Urothelium cell line (cell line): ENCODE results near the gene CAPN15.
A peak's percentile ranks its signal among the peaks of the same experiment; 100 is the strongest.

Experiments
- DNase-seq: peaks from one replicate; pipeline ENCODE4 v3.0.0; 2011; ENCODE audit warnings: low spot score, mixed read lengths
- FAIRE-seq: peaks from 2 replicates; lab custom pipeline; 2011; peaks lifted over from hg19 to GRCh38; lab: Jason Lieb, UNC

CAPN15 gene

DNA sequence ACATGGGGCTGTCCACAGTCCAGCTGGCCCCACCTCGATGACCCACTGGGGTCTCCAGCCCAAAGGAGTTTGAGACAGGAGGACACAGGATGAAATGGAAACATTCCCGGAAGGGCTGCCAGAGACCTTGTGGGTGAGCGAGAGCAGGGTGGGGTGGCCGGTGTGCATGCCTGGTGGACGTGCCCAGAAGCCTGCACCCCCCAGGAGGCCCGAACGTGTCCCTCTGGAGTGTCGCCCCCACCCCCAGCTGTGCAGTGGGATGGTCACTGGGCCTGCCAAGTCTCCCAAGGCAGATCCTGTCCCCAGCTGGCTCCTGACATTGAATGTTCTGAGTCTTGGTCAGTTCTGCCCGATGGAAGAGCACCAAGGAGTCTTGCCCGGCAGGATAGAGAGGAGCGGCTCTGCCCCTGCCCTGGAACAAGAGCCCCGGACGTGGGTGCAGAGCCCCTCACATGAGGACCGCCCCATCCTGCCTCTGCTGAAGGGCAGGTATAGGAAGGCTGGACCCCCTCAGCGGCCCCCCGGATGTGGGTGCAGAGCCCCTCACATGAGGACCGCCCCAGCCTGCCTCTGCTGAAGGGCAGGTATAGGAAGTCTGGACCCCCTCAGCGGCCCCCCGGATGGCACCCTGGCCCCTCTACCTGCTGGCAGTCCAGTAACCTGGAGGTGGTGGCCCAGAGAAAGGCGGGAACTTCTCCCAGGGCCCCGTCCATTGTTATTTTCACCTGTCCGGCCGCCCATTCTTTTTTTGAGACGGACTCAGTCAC is 3.1 kb upstream of the CAPN15 start:
- no peak for DNase-seq
- no peak for FAIRE-seq

DNA sequence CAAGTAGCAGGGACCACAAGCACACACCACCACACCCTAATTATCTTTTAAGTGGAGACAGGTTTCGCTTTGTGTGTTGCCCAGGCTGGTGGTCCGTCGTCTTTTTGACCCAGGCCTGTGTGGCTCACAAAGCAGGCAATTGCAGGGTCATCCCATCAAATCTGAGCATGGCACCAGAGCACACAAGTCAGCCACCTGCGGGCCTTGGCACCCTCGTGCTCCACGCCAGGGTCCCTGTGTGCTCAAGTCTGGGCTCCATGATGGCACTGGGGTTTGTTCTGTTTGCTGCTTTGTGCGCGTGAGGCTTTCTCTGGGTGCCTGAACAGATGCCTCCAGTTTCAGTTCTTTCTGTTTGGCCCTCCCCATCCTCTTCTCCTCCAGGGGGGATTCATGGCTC is 2.4 kb upstream of the CAPN15 start:
- no peak for DNase-seq
- no peak for FAIRE-seq

- DNase-seq (peak; percentile 65), FAIRE-seq (no peak)
These were observed 1.9 kb upstream of the CAPN15 start for GRCh38 chr16:525520-526180.

DNA sequence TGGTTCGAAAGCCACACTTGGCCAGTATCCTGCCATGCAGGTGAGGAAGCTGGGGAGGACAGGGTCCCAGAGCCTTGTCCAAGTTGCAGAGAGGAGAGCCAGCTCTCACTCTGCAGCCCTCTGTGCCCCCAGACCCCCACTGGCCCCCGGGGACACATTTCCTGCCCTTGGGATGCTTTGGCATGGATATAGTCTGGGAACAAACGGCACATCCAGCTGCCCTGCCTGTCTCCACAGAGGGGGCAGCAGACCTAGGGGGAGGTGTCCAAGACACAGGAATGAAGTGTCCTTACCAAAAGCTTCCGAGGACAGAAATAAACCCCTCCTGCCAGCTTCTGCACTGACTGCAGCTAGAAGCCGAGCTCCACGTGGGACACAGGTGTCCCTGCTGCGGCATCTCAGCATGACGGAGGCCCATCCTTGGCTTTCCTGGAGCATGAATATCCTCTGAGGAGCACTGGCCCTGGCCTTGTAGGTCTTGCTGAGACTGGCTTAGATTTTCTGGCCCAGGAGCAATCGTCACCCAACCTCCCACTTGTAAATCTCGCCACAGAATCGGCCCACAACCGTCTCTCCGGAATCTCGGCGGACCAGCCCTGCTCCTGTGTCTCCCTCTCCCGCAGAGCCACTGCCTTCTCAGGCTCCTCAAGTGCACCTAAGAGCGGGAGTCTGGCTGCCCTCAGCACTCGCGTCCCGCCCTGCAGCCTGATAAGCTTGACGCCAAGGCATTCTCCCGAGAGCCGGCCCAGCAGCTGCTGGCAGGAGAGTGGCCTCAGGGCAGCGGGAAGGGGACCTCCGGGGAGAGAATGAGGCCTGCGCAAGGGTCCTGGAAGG is 1.1 kb upstream of the CAPN15 start:
- DNase-seq: no peak
- no peak for FAIRE-seq

- no peak for DNase-seq
These were observed 849 bp downstream of the CAPN15 start for GRCh38 chr16:528111-529011.

DNA sequence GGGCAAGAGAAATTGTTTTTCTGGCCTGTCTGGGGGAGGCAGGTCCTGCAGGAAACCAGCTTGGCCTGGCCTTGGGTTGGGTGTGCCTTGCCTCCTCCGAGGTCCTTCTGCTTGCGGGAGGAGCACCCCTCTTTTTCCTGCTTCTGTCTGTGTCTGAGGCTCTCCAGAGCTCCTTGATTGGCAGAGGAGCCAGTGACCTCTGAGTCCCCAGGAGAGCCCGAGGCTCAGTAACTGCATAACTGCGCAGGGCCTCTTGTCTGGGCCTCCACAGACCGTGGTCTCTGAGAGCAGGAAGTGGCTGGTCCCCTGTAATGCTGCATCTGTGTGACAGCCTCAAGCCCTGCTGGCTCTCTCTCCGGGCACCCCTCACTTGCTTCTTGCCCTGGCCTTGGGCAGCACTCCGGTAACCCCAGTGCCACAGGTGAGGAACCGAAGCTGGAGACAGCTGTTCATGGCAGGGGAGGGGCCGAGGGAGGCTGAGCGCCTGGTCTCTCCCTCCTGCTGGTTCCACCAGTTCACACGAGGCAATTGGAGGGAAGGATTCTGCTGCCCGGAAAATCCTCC is 1.6 kb downstream of the CAPN15 start:
- no peak for DNase-seq

More at GRCh38 chr16:528111-529011, 849 bp downstream of the CAPN15 start:
- FAIRE-seq: no peak

DNA sequence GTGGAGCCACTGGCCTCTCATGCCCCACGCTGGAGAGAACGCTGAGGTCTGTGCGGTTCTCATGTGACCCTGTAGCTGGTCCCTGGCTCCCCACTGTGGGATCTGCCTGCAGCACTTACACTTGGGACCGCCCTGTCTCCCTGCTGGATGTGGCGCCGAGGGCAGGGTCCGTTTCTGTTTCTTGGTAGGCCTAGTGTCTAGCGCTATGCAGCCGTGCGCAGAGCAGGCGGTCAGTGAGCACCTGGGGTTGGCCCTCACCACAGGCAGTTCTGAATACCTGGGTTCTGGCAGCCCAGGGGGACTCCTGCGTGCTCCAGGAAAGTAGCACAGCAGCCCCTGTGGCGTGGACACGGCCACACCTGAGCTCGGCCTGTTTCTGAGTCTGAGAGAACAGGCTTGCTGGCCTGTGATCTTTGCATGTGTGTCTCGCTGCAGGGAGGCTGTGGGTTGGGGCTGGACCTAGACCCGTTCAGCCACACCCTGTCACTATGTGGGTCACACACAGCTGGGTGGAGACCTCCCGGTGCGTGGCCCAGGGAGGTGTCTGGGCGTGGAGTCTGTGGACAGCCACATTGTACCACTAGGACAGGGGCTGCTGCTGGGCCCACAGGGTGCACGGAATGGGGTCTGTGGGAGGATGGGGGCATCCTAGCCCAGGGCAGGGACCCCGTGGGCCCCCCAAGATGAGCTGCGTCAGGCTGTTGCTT is 2.8 kb downstream of the CAPN15 start:
- FAIRE-seq (no peak), DNase-seq (no peak)

More for the DNA sequence above, 1.6 kb downstream of the CAPN15 start:
- FAIRE-seq: no peak

DNA sequence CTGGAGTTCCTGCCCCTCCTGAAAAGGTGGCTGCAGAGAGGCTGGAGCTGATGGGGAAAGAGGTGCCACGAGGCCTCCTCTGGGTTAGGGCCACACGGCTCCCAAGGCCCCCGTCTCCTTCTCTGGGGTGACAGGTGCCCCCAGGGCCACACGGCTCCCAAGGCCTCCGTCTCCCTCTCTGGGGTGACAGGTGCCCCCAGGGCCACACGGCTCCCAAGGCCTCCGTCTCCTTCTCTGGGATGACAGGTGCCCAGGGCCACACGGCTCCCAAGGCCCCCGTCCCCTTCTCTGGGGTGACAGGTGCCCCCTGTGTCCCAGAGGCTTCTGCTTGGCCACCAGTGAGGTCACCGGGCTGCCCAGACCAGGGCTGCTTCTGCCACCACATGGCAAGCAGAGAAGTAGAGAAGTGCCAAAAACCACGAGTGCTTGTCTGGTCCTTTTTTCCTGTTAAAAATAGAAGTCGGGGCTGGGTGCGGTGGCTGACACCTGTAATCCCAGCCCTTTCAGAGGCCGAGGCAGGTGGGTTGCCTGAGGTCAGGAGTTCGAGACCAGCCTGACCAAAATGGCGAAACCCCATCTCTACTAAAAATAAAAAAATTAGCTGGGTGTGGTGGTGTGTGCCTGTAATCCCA is 4.1 kb downstream of the CAPN15 start:
- FAIRE-seq (no peak), DNase-seq (no peak)

DNA sequence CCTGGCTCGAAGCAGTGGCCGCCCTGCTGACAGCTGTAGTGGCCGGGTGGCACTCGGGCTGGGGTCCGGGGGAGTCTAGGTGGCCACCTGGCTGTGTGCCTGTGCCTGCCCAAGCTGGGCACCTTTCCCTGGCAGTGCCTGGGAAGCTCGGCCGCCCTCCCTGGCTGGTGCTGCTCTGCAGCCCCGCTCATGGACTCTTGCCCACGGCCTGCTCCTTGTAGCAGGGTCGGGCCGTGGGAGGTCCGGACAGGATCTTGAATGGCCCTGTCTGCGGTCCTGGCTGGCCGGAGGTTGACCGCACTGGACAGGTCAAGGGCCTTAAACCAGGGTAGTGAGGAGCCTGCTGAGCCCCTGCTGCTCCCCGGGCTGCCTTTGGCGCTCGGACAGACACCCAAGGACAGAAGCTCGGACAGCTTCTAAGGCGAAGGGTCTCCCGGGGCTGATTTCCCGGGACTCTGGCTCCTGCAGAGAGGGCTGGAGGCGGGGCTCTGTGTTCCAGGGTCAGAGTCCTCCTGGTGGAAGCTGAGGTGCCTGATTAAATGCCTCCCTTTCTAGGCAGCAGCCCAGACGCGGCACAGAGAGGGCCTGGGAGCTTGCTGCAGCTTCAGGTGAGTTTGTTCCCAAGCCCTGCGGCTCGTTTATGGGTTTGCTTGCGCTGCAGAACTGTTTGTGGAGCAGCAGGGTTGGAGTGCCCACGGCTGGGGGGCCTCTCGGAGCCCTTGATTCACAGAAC is 6.0 kb downstream of the CAPN15 start:
- FAIRE-seq: no peak
- DNase-seq: no peak

- DNase-seq: no peak
- no peak for FAIRE-seq
These were observed 6.6 kb downstream of the CAPN15 start for GRCh38 chr16:534135-534534.

DNA sequence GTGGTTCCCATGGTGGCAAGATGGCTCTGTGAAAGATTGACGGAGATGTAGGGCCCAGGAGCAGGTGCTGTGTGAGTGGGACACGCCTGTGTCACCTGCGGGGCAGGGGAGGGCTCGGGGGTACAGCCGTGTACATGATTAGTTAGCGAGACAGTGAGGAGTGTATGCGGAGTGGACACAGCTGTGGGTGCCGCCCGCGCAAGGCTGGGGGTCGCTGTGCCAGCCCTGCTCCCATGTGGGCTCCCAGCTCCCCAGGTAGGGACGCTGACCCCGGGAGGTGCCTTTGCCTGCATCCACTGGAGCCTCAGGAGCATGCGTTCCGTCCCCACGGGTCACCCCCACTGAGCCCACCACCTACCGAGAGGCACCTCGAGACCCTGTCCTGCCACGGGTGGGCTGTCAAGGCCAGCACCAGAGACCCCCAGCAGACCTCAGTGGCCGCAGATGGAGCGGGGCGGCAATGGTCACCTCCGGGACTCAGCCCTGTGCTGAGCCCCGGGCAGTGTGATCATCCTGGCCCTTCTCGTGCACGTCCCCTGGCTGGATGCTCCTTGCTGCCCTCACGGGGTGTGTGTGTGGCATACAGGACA is 7.4 kb downstream of the CAPN15 start:
- FAIRE-seq: no peak
- DNase-seq: no peak

DNA sequence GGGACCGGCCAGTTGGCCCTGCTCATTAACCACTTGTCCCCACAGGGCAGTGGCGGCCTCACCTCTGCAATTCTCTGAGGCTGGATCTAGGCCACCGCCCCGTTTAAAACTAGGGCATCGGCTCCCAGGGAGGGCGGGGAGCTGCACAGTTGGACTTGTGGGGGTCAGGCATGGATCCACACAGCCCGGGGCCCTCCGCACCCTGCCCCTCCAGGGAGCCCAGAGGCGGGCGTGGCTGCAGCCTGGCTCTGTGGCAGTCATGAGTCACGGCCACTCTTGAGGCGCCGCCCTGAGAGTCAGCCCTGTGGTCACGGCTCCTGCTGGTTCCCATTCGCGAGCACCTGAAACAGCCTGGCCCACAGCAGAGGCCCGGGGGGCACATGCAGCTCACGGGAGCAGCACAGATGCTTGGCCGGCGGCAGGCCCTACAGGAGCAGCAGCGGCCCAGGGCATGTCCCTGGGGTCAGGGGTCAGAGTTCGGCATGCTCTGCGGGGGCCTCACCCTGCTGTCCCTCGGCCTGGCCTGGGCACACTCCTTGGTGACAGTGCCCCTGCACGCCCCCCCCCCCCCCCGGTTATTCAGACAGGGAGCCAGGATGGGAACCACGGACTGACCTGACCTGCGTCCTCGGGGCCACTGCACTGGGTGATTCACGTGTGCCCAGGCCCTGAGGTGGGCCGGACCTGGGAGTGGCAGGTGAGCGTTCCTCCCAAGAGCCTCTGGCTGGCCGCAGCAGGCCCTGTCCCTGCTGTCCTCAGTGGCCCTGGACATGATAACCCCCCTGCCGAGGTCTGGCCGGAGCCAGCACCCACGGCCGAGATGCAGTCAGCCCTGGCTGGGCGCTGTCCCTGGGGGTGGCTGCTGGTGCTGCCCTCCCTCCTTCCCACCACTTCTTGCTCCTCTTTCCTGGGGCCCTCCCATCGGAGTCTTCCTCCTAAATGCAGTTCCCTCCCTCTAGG is 8.2 kb downstream of the CAPN15 start:
- FAIRE-seq (peak; percentile 56), DNase-seq (peak; percentile 64)

GRCh38 chr16:536746-537145 is 9.2 kb downstream of the CAPN15 start:
- DNase-seq (no peak), FAIRE-seq (no peak)

DNA sequence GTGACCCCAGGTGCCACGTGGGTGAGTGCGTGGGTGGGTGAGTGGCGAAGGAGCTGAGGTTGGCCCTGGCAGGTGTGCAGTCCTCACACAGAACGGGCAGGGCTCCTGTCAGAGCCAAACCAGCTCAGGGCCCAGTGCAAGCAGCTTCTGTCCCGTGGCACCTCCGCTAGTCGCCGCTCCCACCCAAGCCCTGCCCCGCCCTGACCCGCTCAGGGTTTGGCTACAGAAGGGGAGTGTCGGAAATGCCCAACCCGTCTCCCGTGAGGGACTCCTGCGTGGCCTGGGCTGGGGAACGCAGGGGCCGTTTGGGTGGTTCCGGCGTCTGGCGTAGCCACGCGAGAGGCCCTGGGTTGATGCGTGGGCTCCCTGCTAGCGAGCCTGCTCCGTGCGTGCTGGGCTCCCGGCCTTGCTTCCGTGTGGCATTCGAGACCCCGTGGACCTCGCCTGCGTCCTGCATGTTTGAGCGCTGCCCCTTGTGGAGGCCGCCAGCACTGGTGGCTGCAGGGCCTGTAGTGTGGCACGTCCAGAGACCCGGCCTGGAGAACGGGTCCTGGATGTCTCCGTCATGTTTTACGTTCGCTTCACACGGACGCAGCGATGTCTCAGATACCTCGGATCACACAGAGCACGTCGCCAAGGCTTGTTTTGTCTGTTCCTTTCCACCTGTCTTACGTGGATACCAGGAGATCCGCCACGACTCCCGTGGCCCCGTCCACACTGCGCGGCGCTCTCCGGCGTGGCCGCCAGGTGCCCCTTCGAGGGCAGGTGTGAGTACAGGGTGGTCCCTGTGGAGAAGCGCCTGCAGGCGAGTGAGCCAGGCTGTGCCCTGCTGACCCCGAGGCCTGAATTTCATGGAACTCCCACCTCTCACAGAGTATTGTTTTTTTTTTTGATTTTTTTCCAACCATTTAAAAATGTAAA is 10.2 kb downstream of the CAPN15 start:
- DNase-seq (no peak), FAIRE-seq (no peak)

DNA sequence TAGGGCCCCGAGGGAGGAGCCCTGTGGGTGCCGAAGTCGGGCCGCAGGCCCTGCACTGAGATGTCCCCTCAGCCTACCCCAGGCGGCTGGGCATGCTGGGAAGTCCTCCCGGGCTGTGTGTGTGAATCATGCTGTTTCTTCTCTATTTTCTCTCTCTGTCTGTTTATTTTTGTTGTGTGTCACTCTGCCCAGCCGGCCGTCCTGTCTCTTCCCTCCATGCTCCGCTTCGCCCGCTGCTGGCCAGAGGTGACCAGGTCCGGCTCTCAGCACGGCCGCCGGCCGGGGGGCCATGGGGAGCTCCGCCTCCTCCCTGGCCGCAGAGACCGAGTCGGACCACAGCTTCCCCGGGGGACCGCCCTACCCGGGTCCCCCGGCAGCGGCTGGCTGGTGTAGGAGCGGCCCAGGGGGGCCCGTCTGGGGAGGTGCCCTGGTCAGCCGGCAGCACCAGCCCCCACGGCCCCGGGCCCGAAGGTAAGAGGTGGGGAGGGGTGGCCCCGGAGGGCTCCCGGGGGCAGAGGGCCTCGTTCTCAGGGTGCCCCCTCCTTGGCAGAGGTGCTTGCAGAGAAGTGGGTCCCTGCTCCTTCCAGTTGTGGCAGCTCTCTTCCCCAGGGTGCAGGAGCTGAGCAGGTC is 12.5 kb downstream of the CAPN15 start:
- no peak for DNase-seq
- no peak for FAIRE-seq
